ENCODE data around the gene ZNF133. TPM values are rescaled to one million over a fixed set of nuclear protein-coding genes. Genes with fewer than 3 reads are reported as not detected.

Gene ZNF133
- total and polyA plus RNA-seq, 12 donors = 4.9 to 16.6 (median 6.0) TPM

DNA sequence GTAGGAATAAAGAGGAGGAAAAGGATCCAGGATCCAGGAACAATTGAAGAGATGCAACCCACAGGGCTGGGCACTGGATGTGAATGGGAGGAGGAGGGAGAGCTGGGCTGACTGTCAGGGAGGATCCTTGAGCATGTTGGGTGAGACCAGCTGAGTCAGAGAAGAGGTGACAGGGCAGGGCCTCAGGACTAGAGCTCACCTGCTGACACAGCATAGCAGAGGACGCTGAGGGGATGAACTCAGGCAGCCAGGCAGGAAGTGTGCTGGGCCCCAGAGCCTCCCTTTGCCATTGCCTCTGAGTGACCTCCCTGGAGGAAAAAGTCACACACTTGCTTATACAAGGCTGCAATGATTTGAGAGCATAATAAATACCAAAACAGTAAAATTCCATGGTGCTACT, 72.3 kb downstream of the ZNF133 start:
- Histone ChIP-seq H3K27me3 (peaks cover 0 to 4% (median 0%) of the 10 kb centered on the region in 7 donors), H3K27ac (no peak overlapping the region), H3K9me3 (no peaks in the 10 kb centered on the region), H3K4me3 (no peak overlapping the region), H3K36me3 (no peaks in the 10 kb centered on the region), H3K4me1 (no peaks in the 10 kb centered on the region)
- DNase-seq (no peak), ATAC-seq (no peak)
- TF ChIP-seq, protein P1, sequence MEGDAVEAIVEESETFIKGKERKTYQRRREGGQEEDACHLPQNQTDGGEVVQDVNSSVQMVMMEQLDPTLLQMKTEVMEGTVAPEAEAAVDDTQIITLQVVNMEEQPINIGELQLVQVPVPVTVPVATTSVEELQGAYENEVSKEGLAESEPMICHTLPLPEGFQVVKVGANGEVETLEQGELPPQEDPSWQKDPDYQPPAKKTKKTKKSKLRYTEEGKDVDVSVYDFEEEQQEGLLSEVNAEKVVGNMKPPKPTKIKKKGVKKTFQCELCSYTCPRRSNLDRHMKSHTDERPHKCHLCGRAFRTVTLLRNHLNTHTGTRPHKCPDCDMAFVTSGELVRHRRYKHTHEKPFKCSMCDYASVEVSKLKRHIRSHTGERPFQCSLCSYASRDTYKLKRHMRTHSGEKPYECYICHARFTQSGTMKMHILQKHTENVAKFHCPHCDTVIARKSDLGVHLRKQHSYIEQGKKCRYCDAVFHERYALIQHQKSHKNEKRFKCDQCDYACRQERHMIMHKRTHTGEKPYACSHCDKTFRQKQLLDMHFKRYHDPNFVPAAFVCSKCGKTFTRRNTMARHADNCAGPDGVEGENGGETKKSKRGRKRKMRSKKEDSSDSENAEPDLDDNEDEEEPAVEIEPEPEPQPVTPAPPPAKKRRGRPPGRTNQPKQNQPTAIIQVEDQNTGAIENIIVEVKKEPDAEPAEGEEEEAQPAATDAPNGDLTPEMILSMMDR (IDR thresholded peaks at IDR 0.05) = no peak
- intact Hi-C loops (cut with DNase I) = no loop called here
- WGBS, 2 donors = 25 to 31% methylated on average over 1 of the region's 1 CpG

DNA sequence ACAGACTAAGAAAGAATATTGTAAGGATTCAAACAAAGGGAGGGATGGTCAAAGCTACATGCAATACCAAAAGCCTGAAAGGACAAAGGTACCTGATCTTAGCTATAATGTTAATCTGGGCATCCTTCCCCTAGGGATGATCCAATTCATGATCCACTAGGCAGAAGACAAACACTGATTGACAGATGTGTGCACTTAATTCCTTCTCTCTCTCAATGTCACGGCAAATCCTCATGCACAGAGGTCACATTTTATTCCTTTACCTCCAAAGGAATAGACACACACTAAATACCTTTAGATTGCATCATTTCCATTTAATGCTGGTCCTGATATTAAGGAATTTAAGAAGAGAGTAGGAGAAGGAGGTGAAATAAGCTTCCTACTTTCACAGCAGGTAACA, 73.4 kb downstream of the ZNF133 start:
- intact Hi-C loops (cut with DNase I) = no loop called here
- ATAC-seq (no peak), DNase-seq (no peak)
- no peaks in the 10 kb centered on the region for H3K4me1 ChIP-seq
- TF ChIP-seq, protein P1 (IDR thresholded peaks at IDR 0.05) = no peak
- no peaks in the 10 kb centered on the region for H3K9me3 ChIP-seq
- no peak overlapping the region for H3K4me3 ChIP-seq
- H3K27me3 ChIP-seq = peaks cover 0 to 4% (median 0%) of the 10 kb centered on the region in 7 donors
- H3K36me3 ChIP-seq = no peaks in the 10 kb centered on the region
- 80 to 85% methylated on average over 1 of the region's 1 CpG for WGBS, 2 donors
- no peak overlapping the region for H3K27ac ChIP-seq

DNA sequence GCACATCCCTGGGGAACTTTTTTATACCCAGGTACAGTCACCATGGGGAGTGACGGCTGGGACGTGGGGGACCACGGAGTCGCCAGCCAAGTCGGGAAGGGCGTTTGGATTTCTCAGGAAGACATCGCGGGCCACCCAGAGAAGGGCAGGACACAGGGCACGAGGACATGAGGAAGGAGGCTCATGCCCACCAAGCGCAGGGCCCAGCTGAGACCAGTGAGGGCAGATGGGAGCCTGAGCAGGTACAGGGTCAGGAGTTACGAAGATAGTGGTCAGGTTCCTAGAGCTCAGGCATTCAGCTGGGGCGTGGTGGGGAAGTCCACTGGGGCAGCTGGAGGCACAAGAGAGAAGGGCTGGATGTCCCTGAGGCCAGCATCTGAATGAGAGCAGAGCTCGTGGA, 74.6 kb downstream of the ZNF133 start:
- ATAC-seq (no peak), DNase-seq (no peak)
- TF ChIP-seq, protein P1 (IDR thresholded peaks at IDR 0.05) = no peak
- Histone ChIP-seq H3K4me1 (no peaks in the 10 kb centered on the region), H3K36me3 (no peaks in the 10 kb centered on the region), H3K27ac (no peak overlapping the region), H3K9me3 (no peaks in the 10 kb centered on the region), H3K27me3 (peaks cover 0 to 4% (median 0%) of the 10 kb centered on the region in 7 donors), H3K4me3 (no peak overlapping the region)
- intact Hi-C loops (cut with DNase I) = no loop called here
- 80 to 85% methylated on average over 13 of the region's 13 CpGs for WGBS, 2 donors

DNA sequence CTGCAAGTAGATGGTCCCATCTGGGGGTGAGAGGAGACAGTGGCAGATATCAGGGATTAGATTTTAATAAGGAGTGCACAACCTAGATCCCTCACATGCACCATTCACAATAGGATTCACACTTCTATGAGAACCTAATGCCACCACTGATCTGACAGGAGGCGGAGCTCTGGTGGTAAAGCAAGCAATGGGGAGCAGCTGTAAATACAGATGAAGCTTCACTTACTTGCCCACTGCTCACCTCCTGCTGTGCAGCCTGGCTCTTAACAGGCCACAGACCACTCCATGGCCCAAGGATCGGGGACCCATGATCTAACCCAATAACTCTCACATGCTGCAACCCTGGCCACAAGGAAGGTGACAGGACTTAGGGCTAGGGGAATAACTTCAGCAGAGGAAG, 75.4 kb downstream of the ZNF133 start:
- WGBS, 2 donors = 74 to 87% methylated on average over 2 of the region's 2 CpGs
- H3K27me3 ChIP-seq = peaks cover 0 to 4% (median 0%) of the 10 kb centered on the region in 7 donors

More for the DNA sequence above, 75.4 kb downstream of the ZNF133 start:
- Histone ChIP-seq H3K9me3 (no peaks in the 10 kb centered on the region), H3K4me1 (no peaks in the 10 kb centered on the region), H3K36me3 (no peaks in the 10 kb centered on the region), H3K27ac (no peak overlapping the region), H3K4me3 (no peak overlapping the region)
- TF ChIP-seq, protein P1 (IDR thresholded peaks at IDR 0.05) = no peak
- ATAC-seq (no peak), DNase-seq (no peak)
- intact Hi-C loops (cut with DNase I) = no loop called here

Data from heart right ventricle (tissue), 16 donors.